Retinal pigment epithelial cell (primary cell): Measurements from ENCODE around the gene GLI1.

ENCODE experiments used
- DNase-seq: peaks from one replicate; pipeline ENCODE4 v3.0.0-alpha.2; 2010; ENCODE audit warnings: low read depth
- H3K4me3 ChIP-seq: 2 replicates; pipeline ENCODE4 v1.5.1; 2011; ENCODE audit warnings: mild to moderate bottlenecking, low read length, control low read depth, moderate library complexity
- TF ChIP-seq, protein P1 (sequence below): conservative IDR thresholded peaks from 2 replicates; pipeline ENCODE4 v1.5.1; 2011; ENCODE audit warnings: low read depth, low read length, control low read depth, inconsistent platforms

The GLI1 gene

DNA sequence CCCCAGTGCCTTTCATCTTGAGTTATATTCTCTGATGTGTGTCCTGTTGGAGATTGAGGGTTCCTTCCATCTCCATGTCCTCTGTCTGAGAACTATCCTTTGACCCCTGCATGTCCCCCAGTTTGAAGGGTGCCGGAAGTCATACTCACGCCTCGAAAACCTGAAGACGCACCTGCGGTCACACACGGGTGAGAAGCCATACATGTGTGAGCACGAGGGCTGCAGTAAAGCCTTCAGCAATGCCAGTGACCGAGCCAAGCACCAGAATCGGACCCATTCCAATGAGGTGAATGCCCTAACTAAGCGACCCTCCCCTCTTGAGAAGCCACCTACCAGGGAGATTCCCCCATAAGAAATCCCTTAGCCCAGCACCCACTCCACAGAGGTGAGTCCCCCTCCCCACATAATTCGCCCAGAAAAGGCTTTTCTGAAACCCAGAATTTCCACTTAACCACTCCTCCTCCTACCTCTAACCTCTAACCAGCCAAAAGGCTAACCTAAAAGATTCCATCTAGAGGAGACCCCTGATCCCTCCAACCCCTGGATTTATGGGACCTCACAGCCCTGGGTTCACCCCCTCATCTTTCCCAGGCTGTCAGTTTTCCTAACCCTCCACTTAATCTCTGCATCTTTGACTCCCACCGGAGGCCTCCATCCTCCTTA lies 7.8 kb downstream of the GLI1 start:
- DNase-seq = no peak
- TF ChIP-seq, protein P1, sequence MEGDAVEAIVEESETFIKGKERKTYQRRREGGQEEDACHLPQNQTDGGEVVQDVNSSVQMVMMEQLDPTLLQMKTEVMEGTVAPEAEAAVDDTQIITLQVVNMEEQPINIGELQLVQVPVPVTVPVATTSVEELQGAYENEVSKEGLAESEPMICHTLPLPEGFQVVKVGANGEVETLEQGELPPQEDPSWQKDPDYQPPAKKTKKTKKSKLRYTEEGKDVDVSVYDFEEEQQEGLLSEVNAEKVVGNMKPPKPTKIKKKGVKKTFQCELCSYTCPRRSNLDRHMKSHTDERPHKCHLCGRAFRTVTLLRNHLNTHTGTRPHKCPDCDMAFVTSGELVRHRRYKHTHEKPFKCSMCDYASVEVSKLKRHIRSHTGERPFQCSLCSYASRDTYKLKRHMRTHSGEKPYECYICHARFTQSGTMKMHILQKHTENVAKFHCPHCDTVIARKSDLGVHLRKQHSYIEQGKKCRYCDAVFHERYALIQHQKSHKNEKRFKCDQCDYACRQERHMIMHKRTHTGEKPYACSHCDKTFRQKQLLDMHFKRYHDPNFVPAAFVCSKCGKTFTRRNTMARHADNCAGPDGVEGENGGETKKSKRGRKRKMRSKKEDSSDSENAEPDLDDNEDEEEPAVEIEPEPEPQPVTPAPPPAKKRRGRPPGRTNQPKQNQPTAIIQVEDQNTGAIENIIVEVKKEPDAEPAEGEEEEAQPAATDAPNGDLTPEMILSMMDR = no peak

DNA sequence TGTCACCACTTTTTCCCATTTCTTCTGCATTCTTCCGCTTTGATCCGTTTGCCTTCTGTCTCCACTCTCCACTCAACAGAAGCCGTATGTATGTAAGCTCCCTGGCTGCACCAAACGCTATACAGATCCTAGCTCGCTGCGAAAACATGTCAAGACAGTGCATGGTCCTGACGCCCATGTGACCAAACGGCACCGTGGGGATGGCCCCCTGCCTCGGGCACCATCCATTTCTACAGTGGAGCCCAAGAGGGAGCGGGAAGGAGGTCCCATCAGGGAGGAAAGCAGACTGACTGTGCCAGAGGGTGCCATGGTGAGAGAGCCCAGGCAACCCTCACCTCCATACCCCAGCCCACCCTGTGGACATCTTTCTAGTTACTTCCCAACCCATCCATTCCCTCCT lies 8.3 kb downstream of the GLI1 start:
- no peak for DNase-seq

More for the DNA sequence above, 7.8 kb downstream of the GLI1 start:
- no peak overlapping the region for H3K4me3 ChIP-seq

DNA sequence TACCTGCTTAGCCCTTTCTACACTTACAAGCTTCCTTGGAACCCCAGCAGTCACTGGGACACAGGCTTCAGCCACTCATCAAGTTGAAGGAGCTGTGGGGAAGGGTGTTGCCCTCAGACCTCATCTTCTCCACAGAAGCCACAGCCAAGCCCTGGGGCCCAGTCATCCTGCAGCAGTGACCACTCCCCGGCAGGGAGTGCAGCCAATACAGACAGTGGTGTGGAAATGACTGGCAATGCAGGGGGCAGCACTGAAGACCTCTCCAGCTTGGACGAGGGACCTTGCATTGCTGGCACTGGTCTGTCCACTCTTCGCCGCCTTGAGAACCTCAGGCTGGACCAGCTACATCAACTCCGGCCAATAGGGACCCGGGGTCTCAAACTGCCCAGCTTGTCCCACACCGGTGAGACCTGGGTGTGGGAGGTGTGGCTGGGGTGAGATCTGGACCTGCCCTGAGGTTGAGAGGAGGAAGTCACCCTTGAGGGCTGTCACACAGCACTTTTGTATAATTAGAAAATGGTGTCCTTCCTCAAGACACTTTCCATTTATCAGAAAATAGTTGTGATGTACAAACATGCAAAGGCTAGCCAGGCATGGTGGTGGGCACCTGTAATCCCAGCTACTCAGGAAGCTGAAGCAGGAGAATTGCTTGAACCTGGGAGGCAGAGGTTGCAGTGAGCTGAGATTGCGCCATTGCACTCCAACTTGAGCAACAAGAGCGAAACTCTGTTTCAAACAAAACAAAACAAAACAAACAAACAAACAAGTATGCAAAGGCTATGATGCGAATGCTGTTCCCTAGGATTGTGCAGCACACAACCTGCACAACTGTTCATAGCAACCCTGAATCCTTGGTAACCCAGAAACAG lies 9.9 kb downstream of the GLI1 start:
- H3K4me3 ChIP-seq = no peak overlapping the region
- TF ChIP-seq, protein P1 = no peak
- no peak for DNase-seq

More for the DNA sequence above, 8.3 kb downstream of the GLI1 start:
- H3K4me3 ChIP-seq = no peak overlapping the region
- TF ChIP-seq, protein P1 = no peak

DNA sequence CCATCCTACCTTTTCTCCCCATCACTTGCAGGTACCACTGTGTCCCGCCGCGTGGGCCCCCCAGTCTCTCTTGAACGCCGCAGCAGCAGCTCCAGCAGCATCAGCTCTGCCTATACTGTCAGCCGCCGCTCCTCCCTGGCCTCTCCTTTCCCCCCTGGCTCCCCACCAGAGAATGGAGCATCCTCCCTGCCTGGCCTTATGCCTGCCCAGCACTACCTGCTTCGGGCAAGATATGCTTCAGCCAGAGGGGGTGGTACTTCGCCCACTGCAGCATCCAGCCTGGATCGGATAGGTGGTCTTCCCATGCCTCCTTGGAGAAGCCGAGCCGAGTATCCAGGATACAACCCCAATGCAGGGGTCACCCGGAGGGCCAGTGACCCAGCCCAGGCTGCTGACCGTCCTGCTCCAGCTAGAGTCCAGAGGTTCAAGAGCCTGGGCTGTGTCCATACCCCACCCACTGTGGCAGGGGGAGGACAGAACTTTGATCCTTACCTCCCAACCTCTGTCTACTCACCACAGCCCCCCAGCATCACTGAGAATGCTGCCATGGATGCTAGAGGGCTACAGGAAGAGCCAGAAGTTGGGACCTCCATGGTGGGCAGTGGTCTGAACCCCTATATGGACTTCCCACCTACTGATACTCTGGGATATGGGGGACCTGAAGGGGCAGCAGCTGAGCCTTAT lies 10.8 kb downstream of the GLI1 start:
- no peak for DNase-seq
- no peak overlapping the region for H3K4me3 ChIP-seq
- TF ChIP-seq, protein P1 = no peak

DNA sequence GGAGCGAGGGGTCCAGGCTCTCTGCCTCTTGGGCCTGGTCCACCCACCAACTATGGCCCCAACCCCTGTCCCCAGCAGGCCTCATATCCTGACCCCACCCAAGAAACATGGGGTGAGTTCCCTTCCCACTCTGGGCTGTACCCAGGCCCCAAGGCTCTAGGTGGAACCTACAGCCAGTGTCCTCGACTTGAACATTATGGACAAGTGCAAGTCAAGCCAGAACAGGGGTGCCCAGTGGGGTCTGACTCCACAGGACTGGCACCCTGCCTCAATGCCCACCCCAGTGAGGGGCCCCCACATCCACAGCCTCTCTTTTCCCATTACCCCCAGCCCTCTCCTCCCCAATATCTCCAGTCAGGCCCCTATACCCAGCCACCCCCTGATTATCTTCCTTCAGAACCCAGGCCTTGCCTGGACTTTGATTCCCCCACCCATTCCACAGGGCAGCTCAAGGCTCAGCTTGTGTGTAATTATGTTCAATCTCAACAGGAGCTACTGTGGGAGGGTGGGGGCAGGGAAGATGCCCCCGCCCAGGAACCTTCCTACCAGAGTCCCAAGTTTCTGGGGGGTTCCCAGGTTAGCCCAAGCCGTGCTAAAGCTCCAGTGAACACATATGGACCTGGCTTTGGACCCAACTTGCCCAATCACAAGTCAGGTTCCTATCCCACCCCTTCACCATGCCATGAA lies 11.5 kb downstream of the GLI1 start:
- no peak overlapping the region for H3K4me3 ChIP-seq
- TF ChIP-seq, protein P1 = no peak
- DNase-seq = no peak

DNA sequence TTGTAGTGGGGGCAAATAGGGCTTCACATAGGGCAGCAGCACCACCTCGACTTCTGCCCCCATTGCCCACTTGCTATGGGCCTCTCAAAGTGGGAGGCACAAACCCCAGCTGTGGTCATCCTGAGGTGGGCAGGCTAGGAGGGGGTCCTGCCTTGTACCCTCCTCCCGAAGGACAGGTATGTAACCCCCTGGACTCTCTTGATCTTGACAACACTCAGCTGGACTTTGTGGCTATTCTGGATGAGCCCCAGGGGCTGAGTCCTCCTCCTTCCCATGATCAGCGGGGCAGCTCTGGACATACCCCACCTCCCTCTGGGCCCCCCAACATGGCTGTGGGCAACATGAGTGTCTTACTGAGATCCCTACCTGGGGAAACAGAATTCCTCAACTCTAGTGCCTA lies 12.1 kb downstream of the GLI1 start:
- H3K4me3 ChIP-seq = no peak overlapping the region
- TF ChIP-seq, protein P1 = no peak
- DNase-seq = no peak
